Bronchial epithelial cell (primary cell): ENCODE measurements around the gene AARS2. TPM values are rescaled to one million over a fixed set of nuclear protein-coding genes. Genes with fewer than 3 reads are reported as not detected.

Experiments
- DNase-seq: peaks from one replicate; pipeline ENCODE4 v3.0.0-alpha.2; 2010; ENCODE audit warnings: low read depth
- FAIRE-seq: peaks from 2 replicates; lab custom pipeline; 2011; peaks lifted over from hg19 to GRCh38; lab: Jason Lieb, UNC
- H3K27me3 ChIP-seq: 2 replicates; pipeline ENCODE4 v1.5.1; 2011; ENCODE audit warnings: low read length; ENCODE audit not compliant: control insufficient read depth, insufficient read depth
- H3K36me3 ChIP-seq: 2 replicates; pipeline ENCODE4 v1.5.1; 2011; ENCODE audit warnings: low read length; ENCODE audit not compliant: control insufficient read depth, insufficient read depth
- H3K4me3 ChIP-seq: 2 replicates; pipeline ENCODE4 v1.5.1; 2011; ENCODE audit warnings: mild to moderate bottlenecking, low read depth, low read length, control low read depth
- total RNA-seq: library from RNA; depleted of rRNA; stranded (reverse); fragments of >200 nt; gene quantifications from 2 replicates; pipeline ENCODE4 v1.2.1, GENCODE V29; 2014
- TF ChIP-seq, protein P1 (sequence below): IDR thresholded peaks from 2 replicates; pipeline ENCODE4 v1.5.1; 2011; ENCODE audit warnings: mild to moderate bottlenecking, moderate library complexity, low read length, control low read depth, inconsistent platforms; ENCODE audit not compliant: insufficient read depth, severe bottlenecking

AARS2 gene
- total RNA-seq, 1 donor from 2014 or later = 9.5 TPM

DNA sequence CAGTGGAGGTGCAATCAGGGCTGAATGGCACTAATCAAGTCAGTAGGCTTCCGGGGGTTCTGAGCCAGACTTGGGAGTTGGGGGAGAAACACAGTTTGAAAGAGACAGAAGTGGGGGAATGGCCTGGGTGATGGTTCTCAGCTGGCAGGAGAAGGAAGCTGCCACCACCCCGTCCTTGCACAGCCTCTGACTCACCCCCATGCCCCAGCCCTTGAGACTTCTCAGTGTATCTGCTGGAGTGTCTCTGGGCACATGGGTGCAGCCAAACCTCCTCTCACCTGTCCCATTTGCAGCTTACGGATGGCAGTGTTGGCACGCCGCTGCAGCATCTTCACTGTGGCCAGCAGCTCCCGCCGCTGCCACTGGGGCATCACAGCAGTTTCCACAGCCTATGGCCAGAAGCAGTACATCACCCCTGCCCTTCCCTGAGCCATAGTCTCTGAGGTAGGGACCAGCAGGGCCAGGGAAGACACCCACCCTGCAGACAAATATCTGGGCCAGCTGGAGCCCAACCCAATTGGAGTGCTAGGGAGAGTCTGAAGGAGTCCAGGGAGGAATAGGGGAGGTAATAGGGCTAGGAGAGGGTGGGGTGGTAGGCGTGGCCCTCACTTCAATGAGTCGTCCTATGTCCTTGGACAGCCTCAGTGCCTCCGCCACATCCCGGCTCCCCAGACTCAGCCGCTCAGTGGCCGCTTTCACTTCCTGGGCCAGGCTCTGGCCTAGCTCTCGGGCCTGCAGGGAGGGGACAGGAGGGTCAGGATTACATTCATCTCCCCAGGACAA, 11.2 kb downstream of the AARS2 start:
- peaks cover 51% of the 10 kb centered on the region for H3K36me3 ChIP-seq
- peaks cover 3% of the 10 kb centered on the region for H3K27me3 ChIP-seq
- DNase-seq = no peak
- FAIRE-seq = no peak
- no peak overlapping the region for H3K4me3 ChIP-seq
- TF ChIP-seq, protein P1, sequence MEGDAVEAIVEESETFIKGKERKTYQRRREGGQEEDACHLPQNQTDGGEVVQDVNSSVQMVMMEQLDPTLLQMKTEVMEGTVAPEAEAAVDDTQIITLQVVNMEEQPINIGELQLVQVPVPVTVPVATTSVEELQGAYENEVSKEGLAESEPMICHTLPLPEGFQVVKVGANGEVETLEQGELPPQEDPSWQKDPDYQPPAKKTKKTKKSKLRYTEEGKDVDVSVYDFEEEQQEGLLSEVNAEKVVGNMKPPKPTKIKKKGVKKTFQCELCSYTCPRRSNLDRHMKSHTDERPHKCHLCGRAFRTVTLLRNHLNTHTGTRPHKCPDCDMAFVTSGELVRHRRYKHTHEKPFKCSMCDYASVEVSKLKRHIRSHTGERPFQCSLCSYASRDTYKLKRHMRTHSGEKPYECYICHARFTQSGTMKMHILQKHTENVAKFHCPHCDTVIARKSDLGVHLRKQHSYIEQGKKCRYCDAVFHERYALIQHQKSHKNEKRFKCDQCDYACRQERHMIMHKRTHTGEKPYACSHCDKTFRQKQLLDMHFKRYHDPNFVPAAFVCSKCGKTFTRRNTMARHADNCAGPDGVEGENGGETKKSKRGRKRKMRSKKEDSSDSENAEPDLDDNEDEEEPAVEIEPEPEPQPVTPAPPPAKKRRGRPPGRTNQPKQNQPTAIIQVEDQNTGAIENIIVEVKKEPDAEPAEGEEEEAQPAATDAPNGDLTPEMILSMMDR = no peak

DNA sequence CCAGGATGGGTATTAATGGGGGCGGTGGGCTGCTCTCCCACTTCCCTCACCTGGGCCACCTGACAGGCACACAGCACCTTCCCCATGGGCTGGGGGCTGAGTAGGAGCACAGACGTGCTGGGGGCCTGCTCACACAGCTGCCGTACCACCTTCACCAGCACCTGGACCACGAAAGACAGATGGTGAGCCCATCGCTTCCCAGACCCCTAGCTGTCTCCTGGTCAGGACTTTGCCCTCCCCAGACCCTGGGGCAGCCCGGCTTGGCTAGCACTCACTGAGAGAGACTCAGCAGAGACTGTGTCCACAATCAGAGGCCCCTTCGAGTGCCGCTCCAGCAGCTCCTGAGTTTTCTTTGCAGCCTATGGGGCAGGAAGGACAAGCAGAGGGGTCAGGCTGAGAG, 12.0 kb downstream of the AARS2 start:
- no peak for FAIRE-seq
- H3K36me3 ChIP-seq = peaks cover 45% of the 10 kb centered on the region
- no peak for DNase-seq

DNA sequence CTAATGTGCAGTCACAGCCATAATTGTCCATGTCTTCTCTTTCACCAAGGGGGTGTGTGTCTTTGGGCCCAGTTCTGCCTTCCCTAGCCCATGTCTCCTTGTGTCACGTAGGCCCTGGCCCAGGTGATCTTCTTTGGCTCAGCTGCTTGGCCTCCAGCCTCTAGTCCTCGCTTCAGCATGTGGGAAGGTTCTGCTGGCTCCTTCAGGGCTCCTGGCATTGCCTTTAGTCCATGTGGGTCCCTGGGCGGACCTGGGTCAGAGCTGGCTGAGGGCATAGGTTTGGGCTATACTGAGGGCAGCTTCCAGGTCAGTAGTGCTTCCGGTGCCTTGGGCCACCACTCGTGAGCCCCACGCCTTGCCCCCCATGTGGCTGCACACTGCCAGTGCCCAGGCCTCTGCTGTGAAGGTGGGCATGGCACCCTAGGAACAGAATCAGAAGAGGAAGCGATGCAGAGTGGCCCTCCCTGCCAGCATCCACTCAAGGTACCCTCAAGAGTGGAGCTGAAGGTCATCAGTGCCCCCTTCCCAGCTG, 12.8 kb downstream of the AARS2 start:
- peaks cover 38% of the 10 kb centered on the region for H3K36me3 ChIP-seq
- no peak overlapping the region for H3K4me3 ChIP-seq
- H3K27me3 ChIP-seq = peaks cover 8% of the 10 kb centered on the region
- TF ChIP-seq, protein P1 = no peak
- FAIRE-seq = no peak
- no peak for DNase-seq

More for the DNA sequence above, 12.0 kb downstream of the AARS2 start:
- no peak overlapping the region for H3K4me3 ChIP-seq
- TF ChIP-seq, protein P1 = no peak
- H3K27me3 ChIP-seq = peaks cover 7% of the 10 kb centered on the region

DNA sequence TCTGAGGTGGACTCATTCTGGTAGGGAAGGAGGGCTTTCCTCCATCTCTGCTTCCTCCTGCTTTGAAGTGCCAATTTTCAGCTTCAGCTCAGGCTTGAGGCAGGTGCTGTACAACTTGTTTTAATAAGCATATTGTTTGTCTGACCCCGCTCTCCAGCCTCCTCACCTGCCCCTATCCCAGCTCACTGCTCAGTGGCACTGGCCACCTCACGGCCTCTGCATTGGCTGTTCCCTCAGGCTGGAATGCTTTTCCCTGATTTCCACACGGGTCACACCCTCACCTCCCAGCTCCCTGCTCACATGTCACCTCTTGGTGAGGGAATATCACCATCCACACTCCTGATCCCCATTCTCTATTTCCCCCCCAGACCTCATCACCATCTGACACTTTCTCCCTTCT, 14.3 kb downstream of the AARS2 start:
- DNase-seq (no peak), FAIRE-seq (no peak)
- Histone ChIP-seq H3K27me3 (peaks cover 13% of the 10 kb centered on the region), H3K36me3 (peaks cover 25% of the 10 kb centered on the region), H3K4me3 (no peak overlapping the region)
- TF ChIP-seq, protein P1 = no peak

DNA sequence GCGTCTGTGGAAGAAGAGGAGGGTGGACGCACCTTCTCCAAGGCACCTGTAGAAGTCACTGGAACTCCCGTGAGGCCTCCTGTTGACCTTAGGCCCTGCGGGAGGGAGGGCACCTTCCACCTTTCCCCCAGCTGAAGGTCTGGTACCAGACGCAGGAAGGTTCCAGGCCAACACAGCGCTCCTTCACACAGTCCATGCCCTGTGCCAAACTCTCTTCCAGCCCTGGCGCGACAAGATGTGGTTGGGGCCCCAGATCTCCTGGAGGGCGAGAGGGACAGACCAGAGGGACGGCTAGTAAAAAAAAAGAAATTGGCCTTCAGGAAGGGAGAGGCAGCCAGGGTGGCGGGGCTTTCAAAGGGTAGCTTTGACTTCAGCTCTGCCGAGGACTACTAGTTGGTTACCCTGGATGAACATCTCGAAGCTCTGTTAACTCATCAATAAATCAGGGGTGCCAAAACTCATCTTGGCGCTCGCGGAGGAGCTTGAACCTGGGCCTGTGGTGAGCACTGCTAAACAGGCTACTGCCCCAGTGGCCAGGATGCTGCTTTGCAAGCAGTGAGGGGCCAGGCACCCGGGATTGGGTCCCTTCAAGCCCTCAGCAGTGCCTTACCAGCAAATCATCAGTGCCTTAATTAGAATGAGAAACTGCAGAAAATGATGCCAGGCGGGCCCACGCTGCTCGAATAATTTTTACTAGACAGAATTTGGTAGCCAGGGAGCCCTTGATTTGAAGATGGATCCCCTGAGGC, 14.9 kb downstream of the AARS2 start:
- FAIRE-seq = no peak
- TF ChIP-seq, protein P1 = no peak
- DNase-seq = no peak
- no peak overlapping the region for H3K4me3 ChIP-seq
- H3K27me3 ChIP-seq = peaks cover 13% of the 10 kb centered on the region
- H3K36me3 ChIP-seq = peaks cover 21% of the 10 kb centered on the region
